IMR-90 (cell line): ENCODE results near the gene EEF1B2. TPM values are rescaled to one million over a fixed set of nuclear protein-coding genes. Genes with fewer than 3 reads are reported as not detected.
"Not testable (repeated sequence)": the region's sequence is repeated elsewhere in the genome, so short reads cannot be mapped to it uniquely, and the experiment has no call there.

Source experiments
- ATAC-seq: fragments of 200-7000 bp; cut with Tn5 transposase; 2 replicates; pipeline ENCODE4 v1.9.1; 2020; ENCODE audit warnings: low read depth, mild to moderate bottlenecking, moderate library complexity
- BruUV-seq: library from RNA; stranded (reverse); fragments of 400-500 nt; replicated peaks from 2 replicates; lab custom pipeline; 2021; lab: Mats Ljungman, UMichigan
- CTCF ChIA-PET: fragments of 300-600 bp; formaldehyde crosslinking; extraction: SDS; loops from one replicate; lab custom pipeline; 2021; ENCODE audit warnings: antibody characterized with exemption; lab: Yijun Ruan, JAX
- POLR2A ChIA-PET: fragments of 300-600 bp; sonication (Branson Sonifier 250); formaldehyde crosslinking; loops from one replicate; lab custom pipeline; 2022; ENCODE audit warnings: antibody characterized with exemption; ENCODE audit not compliant: unreplicated experiment; lab: Charles Lee
- DNase-seq: peaks from one replicate; pipeline ENCODE4 v3.0.0; 2013
- H2AFZ ChIP-seq: replicated peaks from 2 replicates; pipeline ENCODE3; 2013; ENCODE audit warnings: low read length, mild to moderate bottlenecking; ENCODE audit not compliant: poor library complexity
- H2AK5ac ChIP-seq: 2 replicates; pipeline ENCODE4 v1.6.1; 2013; ENCODE audit warnings: low read depth, low read length, inconsistent platforms
- H2AK9ac ChIP-seq: replicated peaks from 2 replicates; pipeline ENCODE3; 2013; ENCODE audit warnings: mild to moderate bottlenecking, low read depth, low read length, moderate library complexity; ENCODE audit not compliant: poor library complexity
- H2BK120ac ChIP-seq: 2 replicates; pipeline ENCODE4 v1.6.1; 2013; ENCODE audit warnings: low read depth, low read length, inconsistent platforms
- H2BK15ac ChIP-seq: 3 replicates; pipeline ENCODE4 v1.6.1; 2013; ENCODE audit warnings: low read depth, low read length, inconsistent platforms
- H2BK20ac ChIP-seq: 2 replicates; pipeline ENCODE4 v1.6.1; 2013; ENCODE audit warnings: low read depth, mild to moderate bottlenecking, inconsistent platforms, low read length, moderate library complexity
- H2BK5ac ChIP-seq: 2 replicates; pipeline ENCODE4 v1.6.1; 2013; ENCODE audit warnings: mild to moderate bottlenecking, low read depth, low read length, inconsistent platforms; ENCODE audit not compliant: poor library complexity, severe bottlenecking
- H3K14ac ChIP-seq: replicated peaks from 2 replicates; pipeline ENCODE4 v1.6.1; 2013; ENCODE audit warnings: low read depth, low read length, inconsistent platforms
- H3K18ac ChIP-seq: 2 replicates; pipeline ENCODE4 v1.6.1; 2013; ENCODE audit warnings: low read depth, low read length, control low read depth
- H3K23ac ChIP-seq: 2 replicates; pipeline ENCODE4 v1.6.1; 2013; ENCODE audit warnings: low read depth, low read length, inconsistent platforms
- H3K27ac ChIP-seq: 2 replicates; pipeline ENCODE4 v1.5.1; 2013; ENCODE audit warnings: mild to moderate bottlenecking, control low read depth, low read length; ENCODE audit not compliant: insufficient read depth
- H3K27me3 ChIP-seq: 2 replicates; pipeline ENCODE4 v1.6.1; 2013; ENCODE audit warnings: low read length; ENCODE audit not compliant: control insufficient read depth, insufficient read depth
- H3K36me3 ChIP-seq: 2 replicates; pipeline ENCODE4 v1.6.1; 2013; ENCODE audit warnings: low read length, mixed read lengths; ENCODE audit not compliant: control insufficient read depth, insufficient read depth
- H3K4ac ChIP-seq: 2 replicates; pipeline ENCODE4 v1.6.1; 2013; ENCODE audit warnings: low read depth, low read length, inconsistent platforms
- H3K4me1 ChIP-seq: 2 replicates; pipeline ENCODE4 v1.6.1; 2013; ENCODE audit warnings: low read length, mixed read lengths; ENCODE audit not compliant: control insufficient read depth, insufficient read depth
- H3K4me2 ChIP-seq: 2 replicates; pipeline ENCODE4 v1.6.1; 2013; ENCODE audit warnings: low read depth, mild to moderate bottlenecking, control low read depth, low read length, moderate library complexity
- H3K4me3 ChIP-seq: 2 replicates; pipeline ENCODE4 v1.5.1; 2013; ENCODE audit warnings: low read depth, mild to moderate bottlenecking, control low read depth, low read length, moderate library complexity; ENCODE audit not compliant: insufficient read depth
- H3K56ac ChIP-seq: 2 replicates; pipeline ENCODE4 v1.6.1; 2013; ENCODE audit warnings: low read length, inconsistent platforms; ENCODE audit not compliant: insufficient read depth; ENCODE audit errors: extremely low read depth
- H3K79me1 ChIP-seq, 2 experiments: 2 replicates each; pipeline ENCODE4 v1.6.1; 2013; ENCODE audit warnings: low read length in 2 of 2, inconsistent platforms in 1 of 2, low read depth in 1 of 2
- H3K9ac ChIP-seq: 2 replicates; pipeline ENCODE4 v1.6.1; 2013; ENCODE audit warnings: low read depth, low read length, control low read depth
- H3K9me1 ChIP-seq: 2 replicates; pipeline ENCODE4 v1.6.1; 2013; ENCODE audit warnings: low read length, inconsistent platforms; ENCODE audit not compliant: insufficient read depth
- H3K9me3 ChIP-seq: 2 replicates; pipeline ENCODE4 v1.6.1; 2013; ENCODE audit warnings: low read length; ENCODE audit not compliant: control insufficient read depth, insufficient read depth
- H4K20me1 ChIP-seq: 2 replicates; pipeline ENCODE4 v1.6.1; 2013; ENCODE audit warnings: low read length, inconsistent platforms; ENCODE audit not compliant: insufficient read depth
- H4K5ac ChIP-seq: 2 replicates; pipeline ENCODE4 v1.6.1; 2013; ENCODE audit warnings: mild to moderate bottlenecking, low read depth, low read length, control low read depth
- H4K8ac ChIP-seq, 2 experiments: 2 replicates each; pipeline ENCODE4 v1.6.1; 2013; ENCODE audit warnings: low read depth in 2 of 2, low read length in 2 of 2, control low read depth in 1 of 2, inconsistent platforms in 1 of 2
- H4K91ac ChIP-seq: 2 replicates; pipeline ENCODE4 v1.6.1; 2013; ENCODE audit warnings: low read depth, low read length, inconsistent platforms; ENCODE audit not compliant: insufficient read depth
- WGBS, 2 experiments: methylation state at CpG; one replicate each; pipeline versions ENCODE4 v1.1.5 to v1.1.7; 2013; ENCODE audit warnings: missing lambda C conversion rate in 2 of 2; ENCODE audit not compliant: insufficient read length in 1 of 2; ENCODE audit errors: extremely low coverage in 2 of 2; 5-methylcytosine and 5-hydroxymethylcytosine counted together
- dilution Hi-C: fragments of 300-500 bp; cut with HindIII; formaldehyde crosslinking; loops from one replicate; pipeline ENCODE4 v1.14.3; 2018; ENCODE audit warnings: low sequenced_read_pairs; ENCODE audit not compliant: unreplicated experiment
- in situ Hi-C: fragments of 300-500 bp; cut with MboI; formaldehyde crosslinking; loops from 3 replicates; pipeline ENCODE4 v1.14.3; 2019; ENCODE audit warnings: low sequenced_read_pairs, inconsistent platforms, mixed read lengths
- intact Hi-C: fragments of 100-400 bp; cut with micrococcal nuclease; formaldehyde crosslinking; loops from 2 replicates; pipeline ENCODE4 v1.10.0; 2022
- polyA plus RNA-seq, 3 experiments: library from polyadenylated mRNA; depleted of rRNA; stranded (reverse); fragments of >200 nt; gene quantifications; 2 replicates each; pipeline ENCODE4 v1.2.3, GENCODE V29; 2012; ENCODE audit warnings: low replicate concordance in 1 of 3
- total RNA-seq: library from RNA; depleted of rRNA; stranded (reverse); fragments of >200 nt; gene quantifications from 2 replicates; pipeline ENCODE4 v1.2.3, GENCODE V29; 2012

Gene EEF1B2
- total and polyA plus RNA-seq, 2 of the 4 experiments (the other 2 are of a cell fraction) = 574 to 751 TPM

GRCh38 chr2:206181526-206181925, 21.8 kb downstream of the EEF1B2 start:
- H3K14ac ChIP-seq, H2BK120ac ChIP-seq, H3K18ac ChIP-seq, dilution Hi-C loops, DNase-seq, H3K56ac ChIP-seq, H3K23ac ChIP-seq, H3K27me3 ChIP-seq, H2AFZ ChIP-seq, CTCF ChIA-PET, H4K20me1 ChIP-seq, ATAC-seq, H4K5ac ChIP-seq, H2BK15ac ChIP-seq, H3K27ac ChIP-seq, H3K4me2 ChIP-seq, in situ Hi-C loops, H3K4me1 ChIP-seq, H4K8ac ChIP-seq, H3K9me1 ChIP-seq, H3K4me3 ChIP-seq, H2BK5ac ChIP-seq, H2BK20ac ChIP-seq, H2AK5ac ChIP-seq, H3K9me3 ChIP-seq, H3K79me1 ChIP-seq, POLR2A ChIA-PET, H3K36me3 ChIP-seq, H3K9ac ChIP-seq, H4K91ac ChIP-seq, BruUV-seq, H3K4ac ChIP-seq, intact Hi-C loops, H2AK9ac ChIP-seq: not testable (repeated sequence)
- WGBS, 2 experiments = 94% methylated on average over 3 of the region's 6 CpGs; no CpG with 5 or more reads in 1 of the 2 experiments
